Activated gamma-delta T cell treated with Interleukin-2 at 50 U/mL for 16 hours (primary cell): ENCODE results near the gene RICTOR.

Experiments used
- DNase-seq: peaks from one replicate; pipeline ENCODE4 v3.0.0-alpha.2; 2020

Gene RICTOR

GRCh38 chr5:38929838-38930237, 144.4 kb downstream of the RICTOR start:
- DNase-seq = no peak

- no peak for DNase-seq
These were observed 146.7 kb downstream of the RICTOR start for GRCh38 chr5:38927470-38927869.

DNA sequence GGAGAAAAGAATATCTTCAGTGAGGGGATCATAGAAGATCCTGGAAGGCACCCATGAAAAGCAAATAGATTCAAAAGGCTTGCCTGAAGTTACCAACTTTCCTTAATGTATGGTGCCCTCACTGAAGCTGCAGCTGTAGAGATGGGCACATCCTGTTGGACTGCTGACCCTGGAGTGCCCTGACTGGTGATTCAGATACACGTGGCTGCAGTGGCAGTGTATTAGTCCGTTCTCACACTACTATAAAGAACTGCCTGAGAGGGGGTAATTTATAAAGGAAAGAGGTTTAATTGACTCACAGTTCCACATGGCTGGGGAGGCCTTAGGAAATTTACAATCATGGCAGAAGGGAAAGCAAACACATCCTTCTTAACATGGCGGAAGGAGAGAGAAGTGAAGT, 148.1 kb downstream of the RICTOR start:
- DNase-seq = no peak

GRCh38 chr5:38925154-38925925, 148.9 kb downstream of the RICTOR start:
- DNase-seq = no peak

- no peak for DNase-seq
These were observed 150.3 kb downstream of the RICTOR start for GRCh38 chr5:38923661-38924451.

GRCh38 chr5:38922199-38922598, 152.0 kb downstream of the RICTOR start:
- DNase-seq = peak; percentile 31

DNA sequence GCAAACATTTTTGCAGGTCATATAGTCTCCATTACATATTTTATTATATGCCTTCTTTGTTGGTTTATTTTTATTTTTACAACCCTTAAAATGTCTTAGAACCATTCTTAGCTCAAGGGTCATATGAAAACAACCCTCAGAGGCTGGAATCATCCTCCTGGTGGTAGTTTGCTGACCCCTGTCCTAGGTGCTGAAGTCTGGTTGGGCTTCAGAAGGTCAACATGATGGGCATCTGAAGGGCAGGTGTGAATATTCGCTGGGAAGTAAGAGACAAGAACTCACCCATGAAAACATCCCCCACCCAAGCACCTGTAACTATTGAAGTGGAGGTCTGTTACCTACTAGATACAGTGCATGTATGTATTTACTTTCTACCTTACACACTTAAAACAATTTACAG, 153.0 kb downstream of the RICTOR start:
- no peak for DNase-seq

GRCh38 chr5:38916802-38917201, 157.4 kb downstream of the RICTOR start:
- DNase-seq = no peak

DNA sequence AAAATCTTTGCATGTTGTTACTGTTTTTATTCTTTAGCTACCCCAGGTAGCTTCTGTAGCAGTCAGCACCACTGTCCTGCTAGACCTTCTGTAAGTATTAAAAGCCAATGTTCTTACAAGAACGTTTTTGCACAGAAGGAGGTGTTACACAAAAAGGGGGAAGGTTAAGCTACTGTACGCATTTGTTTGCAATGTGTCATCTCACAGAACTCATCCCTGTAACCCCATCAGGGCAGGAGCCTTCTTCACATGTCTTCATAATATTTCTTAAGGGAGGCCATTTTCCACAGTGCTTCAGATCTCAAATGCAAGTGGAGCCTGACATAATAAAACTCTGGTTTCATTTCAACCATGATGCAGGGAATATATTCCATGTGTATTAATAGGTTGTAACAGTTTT, 160.5 kb downstream of the RICTOR start:
- no peak for DNase-seq

- no peak for DNase-seq
These were observed 162.3 kb downstream of the RICTOR start for GRCh38 chr5:38911933-38912332.

GRCh38 chr5:38906503-38906902, 167.7 kb downstream of the RICTOR start:
- DNase-seq = no peak

- no peak for DNase-seq
These were observed 168.7 kb downstream of the RICTOR start for GRCh38 chr5:38905516-38905915.

DNA sequence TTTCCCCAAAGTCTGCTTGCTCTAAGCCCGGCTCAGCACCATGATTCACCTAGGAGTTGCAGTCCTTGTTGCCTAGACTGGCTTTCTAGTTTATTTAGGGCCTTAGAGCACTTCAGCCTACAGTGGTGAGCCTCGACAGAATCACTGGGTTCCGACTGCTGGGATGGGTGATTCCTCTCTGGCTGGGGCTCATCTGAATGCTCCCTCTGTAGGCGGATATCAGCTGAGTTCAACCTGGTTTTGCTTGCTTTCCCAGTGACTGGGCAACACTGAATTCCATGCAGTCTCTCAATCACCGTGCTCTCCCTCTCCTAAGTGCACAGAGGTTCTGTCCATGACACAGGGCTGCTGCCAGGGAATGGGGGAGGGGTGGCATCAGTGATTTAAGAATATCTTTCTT, 174.3 kb downstream of the RICTOR start:
- no peak for DNase-seq

GRCh38 chr5:38896760-38897159, 177.4 kb downstream of the RICTOR start:
- no peak for DNase-seq

DNA sequence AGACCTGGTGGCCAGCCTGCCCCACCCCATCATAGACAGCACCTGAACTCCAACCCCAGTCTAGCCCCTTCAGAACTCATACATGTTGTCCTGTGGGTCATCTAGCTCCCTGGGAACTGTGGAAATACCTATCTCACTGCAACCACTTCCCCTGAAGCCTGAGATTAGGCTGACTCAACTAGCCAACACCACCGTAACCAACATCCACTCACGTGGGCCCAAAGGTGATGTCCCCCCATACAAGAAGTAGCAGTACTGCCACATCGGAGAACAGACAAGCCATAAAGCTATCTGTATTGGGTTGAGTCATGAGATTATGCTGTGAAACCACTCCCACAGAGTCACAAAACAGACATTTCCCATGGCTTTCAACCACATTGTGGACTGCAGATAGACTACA, 181.8 kb downstream of the RICTOR start:
- no peak for DNase-seq

DNA sequence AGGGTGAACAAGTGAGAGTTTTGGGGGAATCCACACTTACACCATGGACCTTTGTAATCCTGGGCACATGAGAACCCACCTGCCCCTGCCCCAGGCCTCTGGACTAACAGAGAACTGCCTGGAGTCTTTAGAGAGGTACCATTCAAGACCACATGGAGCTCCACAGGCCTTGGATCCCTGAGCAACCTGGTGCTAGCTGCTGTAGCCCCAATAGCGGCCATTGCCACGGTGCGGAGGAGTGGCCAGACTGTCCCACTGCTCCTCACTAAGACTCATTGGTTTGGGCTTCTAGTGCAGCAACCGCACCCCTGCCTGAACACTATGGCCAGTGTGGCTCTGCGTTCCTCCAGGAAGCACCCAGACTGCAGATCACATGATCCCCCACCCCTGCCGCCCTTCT, 182.6 kb downstream of the RICTOR start:
- DNase-seq = no peak

- DNase-seq = no peak
These were observed 184.8 kb downstream of the RICTOR start for GRCh38 chr5:38889424-38889823.

GRCh38 chr5:38888041-38888440, 186.2 kb downstream of the RICTOR start:
- DNase-seq = no peak
